ENCODE results near the gene STK24. TPM values are rescaled to one million over a fixed set of nuclear protein-coding genes. Genes with fewer than 3 reads are reported as not detected.

The STK24 gene
- total and polyA plus RNA-seq, 2 of the 4 experiments (the other 2 are of a cell fraction): 29.2 to 43.4 TPM

DNA sequence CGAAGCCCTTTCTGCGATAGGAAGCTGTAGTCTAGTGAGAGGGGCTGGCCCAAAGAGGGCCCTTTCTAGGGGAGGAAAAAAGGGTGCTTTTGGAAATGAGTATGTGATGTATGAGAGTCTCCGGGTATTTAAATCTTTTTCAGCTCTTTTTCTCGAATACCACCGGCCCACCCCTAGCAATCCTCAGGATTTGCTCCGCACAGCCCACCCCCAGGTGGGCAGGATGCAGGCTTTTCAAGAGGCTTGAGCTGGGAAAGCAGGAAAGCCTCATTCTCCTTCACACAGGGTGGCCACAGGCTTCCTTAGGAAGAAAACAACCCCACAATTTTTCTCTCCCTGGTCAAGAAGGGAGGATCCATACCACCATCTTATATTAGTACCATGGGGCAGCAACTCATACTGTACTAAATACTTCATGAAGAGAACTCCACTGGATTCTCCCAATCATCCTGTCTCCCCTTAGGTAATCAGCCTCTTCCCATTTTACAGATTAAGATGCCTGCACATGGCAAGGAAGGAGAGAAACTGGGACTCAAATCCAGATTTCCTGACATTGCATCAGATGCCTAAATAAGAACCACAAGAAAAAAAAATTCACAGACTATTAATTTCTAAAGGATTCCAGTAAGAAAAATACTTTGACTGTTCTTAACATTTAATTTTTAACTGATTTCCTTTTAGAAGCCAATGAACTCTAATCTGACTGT is 84.4 kb downstream of the STK24 start:
- Histone ChIP-seq H3K18ac (ENCODE audit: low read depth, low read length) (no peak overlapping the region; the same call in 1 of the 2 replicates), H2BK20ac (ENCODE audit: low read depth, low read length) (no peak overlapping the region), H3K9me3 (ENCODE audit: control insufficient read depth, insufficient read depth, low read length) (no peaks in the 10 kb centered on the region), H3K9ac (ENCODE audit: low read depth, low read length) (no peak overlapping the region), H3K4me3 (ENCODE audit: insufficient read depth, low read depth, low read length) (no peak overlapping the region), H4K8ac (ENCODE audit: low read depth in 2 of 2, low read length in 2 of 2) (0 out of 4 replicates have a peak overlapping the region, but pooled peaks of 1 of the 2 experiments have one; percentile 18), H2BK120ac (ENCODE audit: low read depth, low read length) (peak overlapping the region; percentile 47; the same call in 1 of the 2 replicates), H2BK5ac (ENCODE audit: low read depth, low read length, poor library complexity, severe bottlenecking) (no peak overlapping the region), H2AK5ac (ENCODE audit: low read depth, low read length) (no peak overlapping the region; the same call in 1 of the 2 replicates), H2AK9ac (replicated peaks; ENCODE audit: low read depth, low read length, poor library complexity) (peak overlapping the region; percentile 51), H3K27me3 (ENCODE audit: control insufficient read depth, insufficient read depth, low read length) (no peaks in the 10 kb centered on the region), H4K91ac (ENCODE audit: insufficient read depth, low read depth, low read length) (no peak overlapping the region; the same call in 1 of the 2 replicates), H3K79me1 (ENCODE audit: low read depth in 1 of 2, low read length in 2 of 2) (peaks cover 53 to 86% of the 10 kb centered on the region in 2 experiments), H3K23ac (ENCODE audit: low read depth, low read length) (peak overlapping the region; percentile 29; the same call in 1 of the 2 replicates), H3K9me1 (ENCODE audit: insufficient read depth, low read length) (peaks cover 37% of the 10 kb centered on the region), H2AFZ (replicated peaks; ENCODE audit: low read length, poor library complexity) (no peak overlapping the region), H3K4me1 (ENCODE audit: control insufficient read depth, insufficient read depth, low read length) (peaks cover 21% of the 10 kb centered on the region), H3K14ac (replicated peaks; ENCODE audit: low read depth, low read length) (no peak overlapping the region), H3K56ac (ENCODE audit: extremely low read depth, insufficient read depth, low read length) (no peak overlapping the region), H4K5ac (ENCODE audit: low read depth, low read length) (no peak overlapping the region), H3K27ac (ENCODE audit: insufficient read depth, low read length) (no peak overlapping the region), H4K20me1 (ENCODE audit: insufficient read depth, low read length) (peaks cover 74% of the 10 kb centered on the region), H3K4me2 (ENCODE audit: low read depth, low read length) (no peak overlapping the region), H3K4ac (ENCODE audit: low read depth, low read length) (no peak overlapping the region; the same call in 1 of the 2 replicates), H2BK15ac (ENCODE audit: low read depth, low read length) (no peak overlapping the region), H3K36me3 (ENCODE audit: control insufficient read depth, insufficient read depth, low read length) (no peaks in the 10 kb centered on the region)
- in situ Hi-C loops (cut with MboI; ENCODE audit: low sequenced_read_pairs) (no loop called here), dilution Hi-C loops (cut with HindIII; ENCODE audit: low sequenced_read_pairs, unreplicated experiment) (no loop called here), intact Hi-C loops (cut with micrococcal nuclease) (no loop called here)
- TF ChIP-seq CEBPB (IDR thresholded peaks at IDR 0.05; ENCODE audit: low read depth, low read length) (peak; percentile 43; the same call in 1 of the 2 replicates), BHLHE40 (IDR thresholded peaks at IDR 0.05; ENCODE audit: low read depth, low read length) (no peak)
- BruUV-seq (replicated peaks): no TSS peak
- ChIA-PET CTCF (no interaction called here), POLR2A (ENCODE audit: unreplicated experiment) (no interaction called here)
- WGBS, 2 experiments (ENCODE audit: extremely low coverage in 2 of 2, insufficient read length in 1 of 2): no CpG with 5 or more reads among the region's 6 CpGs
- ATAC-seq (ENCODE audit: low read depth): no peak
- peak; percentile 50 for DNase-seq
